Measurements from ENCODE around the gene EGR4.
"Not testable (repeated sequence)": the region's sequence is repeated elsewhere in the genome, so short reads cannot be mapped to it uniquely, and the experiment has no call there.

EGR4 gene

DNA sequence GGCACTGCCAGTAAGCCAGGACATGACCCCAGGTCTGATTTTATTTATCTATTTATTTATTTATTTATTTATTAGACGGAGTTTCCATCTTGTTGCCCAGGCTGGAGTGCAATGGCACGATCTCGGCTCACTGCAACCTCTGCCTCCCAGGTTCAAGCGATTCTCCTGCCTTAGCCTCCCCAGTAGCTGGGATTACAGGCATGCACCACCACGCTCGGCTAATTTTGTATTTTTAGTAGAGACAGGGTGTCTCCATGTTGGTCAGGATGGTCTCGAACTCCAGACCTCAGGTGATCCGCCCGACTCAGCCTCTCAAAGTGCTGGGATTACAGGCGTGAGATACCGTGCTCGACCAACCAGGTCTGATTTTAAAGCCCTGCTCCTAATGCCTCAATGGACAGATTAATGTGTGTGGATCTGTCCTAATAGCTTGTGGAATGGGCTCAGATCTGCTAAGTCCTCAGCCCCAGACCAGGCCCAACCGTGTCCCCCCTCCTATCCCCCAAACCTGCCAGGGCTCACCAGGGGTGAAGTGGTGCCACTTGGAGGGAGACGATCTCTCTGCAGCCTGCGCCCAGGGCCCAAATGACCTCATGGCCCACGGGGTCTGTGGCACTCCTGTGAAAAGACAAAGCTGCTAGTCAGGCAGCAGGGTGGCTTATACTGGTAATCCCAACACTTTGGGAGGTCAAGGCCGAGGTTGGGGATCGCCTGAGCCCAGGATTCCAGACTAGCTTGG lies 30.5 kb downstream of the EGR4 start:
- DNase-seq, result not testable (repeated sequence)

DNA sequence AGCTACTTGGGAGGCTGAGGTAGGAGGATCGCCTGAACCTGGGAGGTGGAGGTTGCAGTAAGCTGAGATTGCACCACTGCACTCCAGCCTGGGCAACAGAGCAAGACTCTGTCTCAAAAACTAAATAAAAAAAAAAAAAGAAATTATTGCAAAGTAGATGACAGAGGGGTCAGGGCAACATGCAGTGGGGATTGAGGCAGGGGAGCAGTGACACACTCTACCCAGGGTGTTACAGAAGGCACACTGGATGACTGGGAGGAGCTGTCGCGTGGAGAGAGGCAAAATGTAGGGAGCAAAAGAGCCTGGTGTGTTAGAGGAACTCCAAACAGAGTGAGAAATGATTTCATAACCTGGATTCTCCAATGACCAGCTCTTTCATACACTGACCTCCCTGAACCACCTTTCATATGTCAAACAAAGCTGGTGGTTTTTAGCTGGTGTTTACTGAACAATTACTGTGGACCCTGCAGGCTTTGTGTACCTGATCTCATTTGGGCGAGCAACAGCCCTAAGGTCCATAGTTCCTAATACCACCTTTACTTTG lies 31.2 kb downstream of the EGR4 start:
- DNase-seq, result no peak

DNA sequence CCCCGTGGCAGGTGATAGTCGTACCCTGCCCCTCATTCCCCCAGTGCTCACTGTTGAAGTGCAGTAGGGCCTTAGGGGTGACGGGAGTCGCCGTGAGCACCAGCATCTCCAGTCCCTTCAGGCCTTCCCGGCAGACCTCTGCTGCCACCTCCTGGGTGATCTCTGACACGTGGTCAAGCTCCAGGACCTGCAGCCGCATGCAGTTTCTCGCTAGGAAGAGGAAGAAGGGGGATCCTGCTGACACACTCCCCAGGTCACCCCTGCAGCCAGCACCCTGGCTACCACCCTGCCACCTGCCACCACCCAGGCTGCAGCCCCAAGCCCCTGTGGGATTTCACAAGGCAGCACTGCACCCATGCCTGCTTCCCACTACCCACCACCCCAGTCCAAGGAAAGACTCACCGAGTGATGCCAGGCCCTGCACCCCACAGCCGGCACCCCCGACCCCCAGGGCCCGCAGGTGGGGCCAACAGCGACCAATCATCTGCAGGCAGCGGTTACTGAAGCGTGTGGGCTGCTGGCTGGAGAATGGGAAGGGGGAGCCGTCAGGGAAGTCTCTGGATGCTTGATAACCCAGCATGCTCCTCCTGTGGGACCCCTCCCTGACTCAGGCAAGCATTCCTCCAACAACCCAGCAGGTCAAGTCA lies 32.9 kb downstream of the EGR4 start:
- DNase-seq, result peak; percentile 45

DNA sequence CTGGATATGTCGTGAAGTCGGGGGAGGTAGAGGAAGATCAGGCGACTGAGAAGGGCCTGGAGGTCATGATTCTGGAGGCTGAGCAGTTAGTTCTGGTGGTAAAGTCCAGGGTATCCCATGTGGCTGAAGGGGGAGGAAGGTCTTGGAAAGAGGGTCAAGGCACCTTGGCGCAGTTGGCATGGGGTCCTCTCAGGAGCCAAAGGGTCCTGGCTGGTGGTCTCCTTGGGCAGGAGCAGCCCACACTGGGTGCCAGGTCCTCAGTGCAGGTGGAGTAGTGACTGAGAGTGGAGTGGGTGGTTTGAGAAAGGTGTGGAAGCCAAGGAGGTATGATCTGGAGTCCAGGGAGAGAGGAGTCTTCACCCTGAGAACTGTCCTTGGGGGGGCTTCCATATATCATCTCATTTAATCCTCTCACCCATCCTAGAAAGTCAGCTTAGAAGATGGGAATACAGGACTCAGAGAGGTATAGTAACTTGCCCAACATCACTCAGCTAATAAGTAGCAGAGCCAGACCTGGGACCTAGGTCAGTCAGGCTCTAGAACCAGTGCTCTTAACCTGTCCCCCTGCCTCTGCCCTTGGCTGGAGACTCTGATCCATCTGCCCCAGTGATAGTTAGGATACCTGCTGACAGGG lies 33.5 kb downstream of the EGR4 start:
- DNase-seq, result no peak

DNA sequence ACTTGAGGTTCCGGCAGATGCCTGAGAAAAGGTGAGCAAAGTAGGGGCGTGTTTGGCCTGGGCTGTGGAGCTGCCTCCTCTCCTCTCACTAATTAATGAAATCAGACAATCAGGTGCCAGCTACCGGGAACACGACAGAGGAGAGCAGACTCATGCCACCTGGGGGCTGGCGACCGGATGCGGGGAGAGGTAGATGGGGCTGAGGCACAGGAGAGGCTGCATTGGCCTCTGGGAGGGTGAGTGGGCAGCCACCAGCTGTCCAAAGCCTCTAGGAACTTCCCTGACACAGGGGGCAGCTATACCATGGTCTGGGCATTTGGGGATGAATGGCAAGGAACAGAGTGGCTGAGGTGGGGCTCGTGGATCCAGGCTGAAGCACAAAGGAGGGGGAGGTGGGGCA lies 34.1 kb downstream of the EGR4 start:
- no peak for DNase-seq

DNA sequence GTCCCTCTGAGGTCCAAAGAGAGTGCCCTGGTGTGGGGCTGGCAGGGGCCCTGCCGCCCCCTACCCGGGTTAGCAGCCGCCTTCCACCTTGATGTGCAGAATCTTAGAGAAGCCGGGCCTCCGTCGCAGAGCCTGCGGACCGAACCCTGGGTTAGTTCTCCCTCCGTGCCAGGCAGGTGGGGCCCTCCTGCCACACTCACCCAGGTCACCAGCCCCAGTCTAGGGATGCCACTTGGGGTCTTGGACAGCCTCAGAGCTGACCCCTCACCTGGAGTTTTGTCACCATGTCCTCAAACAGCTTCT lies 34.5 kb downstream of the EGR4 start:
- DNase-seq, result no peak

DNA sequence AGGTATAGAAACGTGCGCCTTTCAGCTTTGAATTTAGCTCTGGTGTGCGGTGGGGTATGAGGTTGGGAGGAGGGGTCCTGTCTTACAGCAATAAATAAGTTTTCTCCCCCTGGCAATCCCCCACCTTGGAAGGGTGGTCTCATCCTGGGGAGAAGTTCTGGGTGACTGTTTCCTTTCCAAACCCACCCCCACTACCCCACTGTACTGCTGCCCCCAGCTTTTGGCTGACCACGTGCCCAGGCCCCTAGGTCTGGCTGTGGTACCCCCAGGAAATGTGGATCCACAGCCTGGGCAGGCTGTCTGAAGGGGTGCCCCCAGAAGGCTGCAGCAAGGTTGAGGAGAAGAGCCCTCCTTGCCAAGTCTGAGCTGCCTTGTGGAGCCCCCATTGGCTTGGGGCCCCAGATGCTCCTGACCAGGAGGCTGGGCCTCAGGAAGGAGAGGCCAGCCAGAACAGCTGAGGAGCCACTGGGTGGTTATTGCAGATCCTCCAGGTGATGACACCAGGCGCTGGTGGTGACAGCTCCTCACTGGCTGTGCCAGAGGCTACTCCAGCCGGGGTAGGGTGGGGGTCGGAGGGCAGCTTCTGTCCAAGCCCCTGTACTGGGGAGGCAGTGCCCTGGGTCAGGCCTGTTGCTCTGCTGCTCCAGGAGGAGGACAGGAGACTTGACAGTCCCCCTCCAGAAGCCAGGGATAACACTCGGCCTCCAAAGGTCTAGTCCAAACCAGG lies 35.0 kb downstream of the EGR4 start:
- DNase-seq, result no peak

DNA sequence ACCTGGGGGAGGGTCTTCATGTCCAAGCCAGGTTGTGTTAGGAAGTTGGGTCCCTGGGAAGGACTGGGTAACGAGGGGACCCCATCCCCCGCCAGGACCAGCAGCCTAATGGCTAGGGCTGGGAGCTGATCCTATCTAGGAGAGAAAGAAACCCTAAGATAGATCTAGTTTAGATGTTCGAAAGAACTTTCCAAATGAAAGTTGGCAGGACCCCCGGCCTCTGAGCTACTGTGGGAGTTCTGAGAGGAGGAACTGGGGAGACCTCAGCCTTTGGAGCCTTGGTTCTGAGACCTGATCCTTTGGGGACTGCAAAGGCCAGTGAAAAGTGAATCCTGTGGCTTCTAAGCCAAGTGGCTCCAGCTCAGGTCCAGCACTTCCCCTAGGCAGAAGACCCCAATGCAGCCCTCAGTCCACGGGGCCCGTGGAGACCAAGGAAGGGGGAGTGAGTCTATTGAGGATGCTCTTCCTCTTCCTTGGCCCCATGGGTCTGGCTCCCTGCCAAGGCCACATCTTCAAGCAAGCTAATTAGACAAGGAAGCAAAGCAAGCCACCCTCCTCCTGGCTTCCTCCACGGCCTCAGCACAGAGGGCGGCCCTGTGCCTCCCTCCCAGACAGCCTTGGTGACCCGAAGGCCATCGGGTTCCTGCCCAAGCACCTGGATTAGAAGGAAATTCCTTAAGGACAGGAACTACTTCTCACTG lies 35.8 kb downstream of the EGR4 start:
- DNase-seq, result no peak

DNA sequence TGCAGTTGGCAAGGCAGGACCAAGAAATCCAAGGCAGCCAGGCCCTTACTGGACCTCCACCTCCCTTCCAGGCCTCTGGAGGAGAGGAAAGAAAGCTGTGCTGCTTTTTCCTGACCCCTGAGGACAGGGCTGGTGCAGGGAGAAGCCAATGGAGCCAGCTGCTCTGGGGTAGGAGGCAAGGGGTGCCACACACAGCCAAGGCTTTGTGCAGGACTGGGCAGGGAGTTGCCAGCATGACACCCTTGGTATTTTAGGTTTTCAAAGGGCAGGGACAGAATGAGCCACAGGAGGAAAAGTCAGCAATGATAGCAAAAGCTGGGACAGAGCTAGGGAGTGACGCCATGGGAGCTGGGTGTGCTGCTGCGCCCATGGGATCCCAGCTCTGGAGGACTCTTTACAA lies 36.3 kb downstream of the EGR4 start:
- no peak for DNase-seq

DNA sequence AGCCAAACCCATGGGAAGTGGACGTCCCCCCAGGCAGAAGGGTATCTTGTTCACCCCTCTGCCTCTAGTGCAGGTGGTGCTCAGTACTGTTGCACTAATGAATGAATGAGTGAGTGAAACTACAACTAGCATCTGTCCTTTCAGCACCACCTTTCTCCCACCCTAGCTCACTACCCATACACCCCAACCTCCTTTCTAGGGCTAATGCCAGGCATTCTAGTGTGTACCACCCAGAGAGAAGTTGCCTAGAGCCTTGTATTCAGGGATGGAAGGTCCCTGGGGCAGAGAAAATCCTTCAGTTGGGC lies 36.8 kb downstream of the EGR4 start:
- no peak for DNase-seq

DNA sequence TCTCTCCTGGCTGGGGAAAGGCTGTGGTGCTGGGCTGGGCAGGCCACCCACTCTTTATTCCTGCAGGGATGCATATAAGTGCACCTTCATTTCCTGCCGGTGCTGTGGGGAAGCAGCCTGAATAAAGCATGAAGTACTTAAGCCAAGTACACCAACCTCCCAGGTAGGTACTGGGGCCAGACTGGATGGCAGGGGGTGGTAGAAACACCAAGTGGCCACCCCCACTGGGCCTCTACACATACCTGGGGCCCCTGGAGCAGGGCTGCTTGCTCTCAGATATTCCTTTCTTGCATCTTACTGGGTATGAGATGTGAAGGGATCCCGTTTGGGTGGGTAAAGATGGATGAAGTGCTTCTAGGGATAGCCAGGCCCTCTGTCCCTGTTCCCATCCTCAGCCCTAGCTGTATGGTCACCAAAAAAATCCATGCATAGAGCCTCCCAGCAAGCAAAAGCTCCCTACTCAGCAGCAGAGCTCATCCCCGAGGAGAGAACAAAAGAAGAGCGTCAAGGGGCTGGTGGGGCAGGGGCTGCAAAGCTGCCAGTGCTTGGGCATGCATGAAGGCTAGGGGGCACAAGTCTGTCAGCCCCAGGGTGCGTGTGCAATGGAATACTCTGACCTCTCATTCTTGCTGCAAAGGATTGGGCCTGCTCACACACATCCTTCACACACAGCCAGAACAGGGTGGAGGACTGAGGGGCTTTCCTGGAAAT lies 37.3 kb downstream of the EGR4 start:
- DNase-seq, result no peak

DNA sequence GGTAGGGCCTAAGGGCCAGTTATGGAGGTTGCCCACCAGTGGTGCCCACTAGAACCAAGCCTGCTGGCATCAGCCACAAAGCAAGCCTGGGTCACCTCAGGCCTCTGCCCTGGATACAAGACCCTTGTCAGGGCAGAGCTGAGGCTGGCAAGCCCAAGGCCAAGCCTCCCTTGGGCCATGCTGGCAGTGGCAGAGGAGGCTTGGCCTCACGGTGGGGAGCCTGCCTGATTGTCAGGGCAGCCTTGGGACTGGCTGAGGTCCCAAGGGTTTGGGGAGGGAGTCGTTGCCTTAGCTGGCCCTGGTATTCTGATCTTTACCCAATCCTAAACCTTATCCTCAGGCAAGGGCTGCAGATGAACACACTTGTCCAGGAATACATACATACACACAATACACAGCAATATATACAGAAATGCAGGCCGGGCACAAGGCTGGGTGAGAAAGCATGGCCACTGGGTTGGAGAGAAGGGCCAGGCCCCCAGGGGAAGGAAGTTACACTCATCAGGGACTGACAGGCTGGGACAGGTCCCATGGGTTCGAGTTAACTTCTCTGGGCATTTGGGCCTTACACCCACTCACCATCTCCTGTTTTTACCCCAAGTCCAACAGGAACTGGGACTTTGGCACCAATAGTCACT lies 38.2 kb downstream of the EGR4 start:
- no peak for DNase-seq

DNA sequence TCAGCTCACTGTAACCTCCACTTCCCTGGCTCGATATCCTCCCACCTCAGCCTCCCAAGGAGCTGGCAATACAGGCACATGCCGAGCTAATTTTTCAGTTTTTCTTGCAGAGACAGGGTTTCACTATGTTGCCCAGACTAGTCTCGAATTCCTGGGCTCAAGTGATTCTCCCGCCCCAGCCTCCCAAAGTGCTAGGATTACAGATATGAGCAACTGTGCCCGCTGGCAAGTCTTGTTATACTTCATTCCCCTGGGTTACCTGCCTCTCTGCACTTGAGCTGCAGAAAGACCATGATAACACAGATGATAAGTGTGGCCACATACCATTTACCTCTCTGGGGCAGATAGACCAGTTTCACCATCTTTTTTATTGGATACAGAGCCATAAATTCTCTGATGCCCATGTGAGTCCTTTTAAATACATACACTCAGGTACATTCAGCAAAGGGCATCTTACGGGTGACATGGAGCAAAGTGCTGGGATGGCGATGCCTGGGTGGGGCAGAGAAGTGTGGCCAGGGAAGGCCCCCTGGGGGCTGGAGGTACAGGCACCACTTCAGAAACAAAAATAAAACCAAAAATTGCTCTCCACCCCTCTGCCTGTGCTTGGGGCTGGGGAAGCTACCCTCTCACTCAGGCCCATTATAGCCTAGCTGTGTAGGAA lies 38.9 kb downstream of the EGR4 start:
- no peak for DNase-seq

DNA sequence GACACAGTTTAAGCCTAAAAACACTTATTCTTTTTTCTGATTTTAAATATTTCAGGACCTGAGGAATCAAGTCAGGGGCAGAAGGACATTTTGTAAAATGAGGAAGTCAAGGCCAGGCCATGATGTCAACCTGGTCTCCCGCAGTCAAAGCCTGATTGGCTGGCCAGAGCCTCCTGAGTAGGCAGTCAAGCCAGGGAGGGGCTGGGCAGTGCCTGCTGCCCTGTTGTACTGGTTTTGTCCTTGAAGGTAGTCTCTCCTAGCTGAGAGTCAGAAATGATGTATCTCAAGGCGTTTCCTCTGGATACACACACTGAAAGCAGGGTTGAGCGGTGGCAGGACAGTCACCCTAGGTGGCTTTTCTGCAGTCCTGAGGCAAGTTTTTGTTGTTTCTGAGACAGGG lies 39.4 kb downstream of the EGR4 start:
- DNase-seq, result no peak

DNA sequence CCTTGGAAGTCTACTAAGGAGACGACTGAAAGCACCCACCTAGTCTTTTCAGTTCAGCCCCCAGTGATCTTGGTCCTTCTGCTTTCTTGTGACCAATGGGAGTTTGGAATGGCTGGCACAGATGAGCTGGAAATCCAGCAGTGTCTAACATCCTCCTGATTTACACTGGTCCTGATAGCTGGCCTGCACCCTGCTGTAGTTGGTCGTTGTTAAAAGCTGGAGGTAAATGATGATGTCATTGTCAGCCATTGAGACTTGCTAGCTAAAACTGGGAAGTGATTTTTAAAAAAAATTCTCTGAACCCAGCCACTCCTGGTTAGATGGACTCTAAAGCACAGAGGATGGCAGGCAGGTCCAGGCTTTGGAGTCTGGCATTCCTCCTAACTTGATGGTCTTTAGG lies 39.9 kb downstream of the EGR4 start:
- no peak for DNase-seq

DNA sequence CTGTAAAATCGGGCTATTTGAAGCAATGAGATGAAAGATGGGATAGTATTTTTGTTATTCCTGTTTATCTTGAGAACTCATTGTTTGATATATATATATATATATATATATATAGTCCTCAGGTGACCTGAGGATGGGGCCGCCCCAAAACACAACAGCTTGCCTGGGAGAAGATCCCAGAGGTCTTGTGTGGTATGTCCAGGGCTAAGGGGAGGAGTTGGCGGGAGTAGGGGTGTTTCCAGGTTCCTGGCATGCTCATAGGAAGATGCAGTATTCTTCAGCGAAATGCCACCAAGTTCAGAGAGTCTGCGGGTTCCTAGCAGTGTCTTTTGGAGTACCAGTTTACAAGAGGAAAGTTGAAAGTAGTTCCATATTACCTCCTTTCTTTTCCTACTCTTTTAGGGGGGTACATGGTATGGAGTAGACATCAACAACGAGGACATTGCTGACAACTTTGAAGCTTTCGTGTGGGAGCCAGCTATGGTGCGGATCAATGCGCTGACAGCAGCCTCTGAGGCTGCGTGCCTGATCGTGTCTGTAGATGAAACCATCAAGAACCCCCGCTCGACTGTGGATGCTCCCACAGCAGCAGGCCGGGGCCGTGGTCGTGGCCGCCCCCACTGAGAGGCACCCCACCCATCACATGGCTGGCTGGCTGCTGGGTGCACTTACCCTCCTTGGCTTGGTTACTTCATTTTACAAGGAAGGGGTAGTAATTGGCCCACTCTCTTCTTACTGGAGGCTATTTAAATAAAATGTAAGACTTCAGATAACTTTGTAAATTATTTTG lies 40.9 kb downstream of the EGR4 start:
- DNase-seq, result no peak

DNA sequence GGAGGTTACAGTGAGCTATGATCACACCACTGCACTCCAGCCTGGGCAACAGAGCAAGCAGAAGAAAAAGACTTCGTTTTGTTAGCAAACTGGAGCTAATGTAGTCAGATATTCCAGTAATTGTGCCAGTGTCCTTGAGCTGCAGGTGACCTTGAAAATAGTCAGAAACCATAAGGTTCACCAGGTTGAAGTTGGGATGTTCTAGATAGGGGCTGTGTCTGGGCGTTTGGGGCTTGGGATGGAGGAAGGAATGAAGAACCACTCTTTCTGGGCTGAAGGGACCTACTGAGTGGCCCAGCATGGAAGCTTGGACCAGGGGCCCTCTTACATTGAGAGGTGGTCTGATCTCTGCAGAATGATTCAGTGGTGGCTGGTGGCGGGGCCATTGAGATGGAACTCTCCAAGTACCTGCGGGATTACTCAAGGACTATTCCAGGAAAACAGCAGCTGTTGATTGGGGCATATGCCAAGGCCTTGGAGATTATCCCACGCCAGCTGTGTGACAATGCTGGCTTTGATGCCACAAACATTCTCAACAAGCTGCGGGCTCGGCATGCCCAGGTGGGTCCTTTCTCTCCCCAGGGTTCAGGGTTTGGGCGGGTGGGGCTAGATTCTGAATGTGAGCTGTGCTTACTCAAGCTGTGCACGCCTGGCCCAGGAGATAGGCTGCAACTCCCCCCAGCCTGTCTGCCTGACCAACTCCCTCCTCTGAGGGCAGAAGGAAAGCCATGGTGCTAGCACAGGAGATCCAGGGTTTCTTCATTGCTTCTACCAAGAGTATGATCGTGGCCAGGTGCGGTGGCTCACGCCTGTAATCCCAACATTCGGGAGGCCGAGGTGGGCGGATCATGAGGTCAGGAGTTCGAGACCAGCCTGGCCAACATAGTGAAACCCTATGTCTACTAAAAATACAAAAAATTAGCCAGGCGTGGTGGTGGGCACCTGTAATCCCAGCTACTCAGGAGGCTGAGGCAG lies 42.2 kb downstream of the EGR4 start:
- no peak for DNase-seq

DNA sequence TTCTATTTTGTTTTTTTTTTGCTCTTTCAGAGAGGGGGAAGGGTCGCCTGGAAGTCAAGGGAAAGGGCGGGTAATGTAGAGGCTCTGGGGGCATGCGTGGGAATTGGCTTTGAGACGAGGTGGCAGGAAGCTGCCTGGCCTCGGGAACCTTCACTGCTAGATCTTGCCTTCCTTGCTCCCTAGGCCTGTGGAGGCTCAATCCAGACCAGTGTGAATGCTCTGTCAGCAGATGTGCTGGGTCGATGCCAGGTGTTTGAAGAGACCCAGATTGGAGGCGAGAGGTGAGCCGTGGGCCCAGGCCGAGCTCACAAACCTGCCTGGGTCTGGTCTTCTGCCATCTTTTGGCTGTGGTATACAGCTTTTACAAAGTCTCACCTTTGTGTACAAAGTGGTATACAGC lies 43.7 kb downstream of the EGR4 start:
- DNase-seq, result no peak

DNA sequence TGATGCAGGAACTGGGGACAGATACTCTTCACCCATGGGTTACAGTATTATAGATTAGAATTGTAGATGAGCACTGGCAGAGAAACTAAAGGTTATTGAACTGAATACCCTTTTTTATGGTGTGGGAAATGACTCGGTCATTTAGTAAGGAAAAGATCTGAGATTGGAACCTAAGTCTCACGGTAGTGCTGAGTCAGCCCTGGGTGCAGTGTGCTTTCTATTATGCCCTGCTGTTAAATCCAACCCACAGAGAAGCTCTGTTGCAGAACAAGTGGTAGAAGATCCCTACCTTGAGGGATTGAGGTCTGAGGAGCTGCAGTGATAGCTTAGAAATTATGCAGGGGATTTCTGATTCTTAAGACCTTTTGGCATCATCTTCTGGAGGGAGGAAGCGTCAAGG lies 46.5 kb downstream of the EGR4 start:
- no peak for DNase-seq

All from HCEC 1CT (cell line).